Ecto neural progenitor cell (in vitro differentiated cells): ENCODE data around the gene MRPL57.
A peak's percentile ranks its signal among the peaks of the same experiment; 100 is the strongest.
"Not testable (repeated sequence)": the region's sequence is repeated elsewhere in the genome, so short reads cannot be mapped to it uniquely, and the experiment has no call there.

ENCODE experiments used
- DNase-seq: peaks from one replicate; pipeline ENCODE4 v3.0.0-alpha.2; 2018; ENCODE audit warnings: low spot score

Gene MRPL57

DNA sequence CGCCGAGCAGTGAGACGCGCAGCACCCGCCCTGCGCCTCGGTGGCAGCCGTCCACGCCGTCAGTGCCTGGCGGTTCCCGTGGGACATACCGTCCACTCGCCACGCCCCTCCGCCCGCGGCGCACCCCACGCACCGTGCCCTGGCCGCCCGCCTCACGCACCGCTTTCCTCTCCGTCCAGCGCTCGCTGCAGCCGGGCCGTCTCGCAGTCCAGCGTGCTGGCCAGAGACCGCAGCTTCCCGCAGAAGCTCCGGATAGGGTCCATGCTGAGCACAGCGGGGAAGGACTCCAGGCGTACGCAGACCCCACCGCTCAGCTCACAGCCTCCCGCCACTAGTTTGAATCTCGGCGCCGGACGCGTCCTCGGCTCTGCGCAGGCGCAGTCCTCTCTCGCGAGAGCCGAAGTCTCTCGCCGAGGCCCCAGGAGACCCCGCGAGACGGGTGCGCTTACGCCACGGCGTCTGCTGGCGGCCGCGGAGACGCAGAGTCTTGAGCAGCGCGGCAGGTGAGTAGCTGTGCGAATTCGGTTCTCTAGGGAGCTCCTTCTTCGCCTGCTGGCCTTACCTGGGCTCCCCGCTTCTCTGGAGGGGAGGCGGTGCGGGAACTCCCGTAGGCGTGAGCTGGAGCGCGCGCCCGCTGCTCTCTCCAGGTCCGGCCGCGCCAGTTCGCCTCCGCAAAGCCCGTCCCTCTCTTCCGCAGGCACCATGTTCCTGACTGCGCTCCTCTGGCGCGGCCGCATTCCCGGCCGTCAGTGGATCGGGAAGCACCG, at the start of gene MRPL57, which contains the start of gene SKA3:
MRPL57 (plus strand) TSS at position 444 of the 767 bp plus-strand sequence; CDS start at position 703, 259 bp downstream.
SKA3 (minus strand) TSS at position 338 of the 767 bp plus-strand sequence; CDS start at position 263, 75 bp downstream.
- DNase-seq = peak; percentile 97

DNA sequence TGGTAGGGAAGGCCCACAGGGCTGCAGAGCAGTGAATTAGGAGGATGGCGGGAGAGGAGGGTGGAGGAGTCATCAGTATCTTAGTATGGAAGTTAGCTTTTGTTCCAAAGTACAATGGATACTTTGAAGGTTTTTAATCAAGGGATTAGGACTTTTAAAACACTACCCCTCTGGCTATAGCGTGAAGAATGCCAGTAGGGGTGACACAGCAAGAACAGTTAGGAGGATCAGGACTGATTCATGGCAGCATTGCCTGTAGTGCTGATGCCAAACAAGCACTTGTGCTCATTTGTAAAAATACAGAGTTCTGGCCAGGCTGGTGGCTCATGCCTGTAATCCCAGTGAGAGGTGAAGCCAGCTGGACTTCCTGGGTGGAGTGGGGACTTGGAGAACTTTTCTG, 46.3 kb upstream of the MRPL57 start:
- no peak for DNase-seq

DNA sequence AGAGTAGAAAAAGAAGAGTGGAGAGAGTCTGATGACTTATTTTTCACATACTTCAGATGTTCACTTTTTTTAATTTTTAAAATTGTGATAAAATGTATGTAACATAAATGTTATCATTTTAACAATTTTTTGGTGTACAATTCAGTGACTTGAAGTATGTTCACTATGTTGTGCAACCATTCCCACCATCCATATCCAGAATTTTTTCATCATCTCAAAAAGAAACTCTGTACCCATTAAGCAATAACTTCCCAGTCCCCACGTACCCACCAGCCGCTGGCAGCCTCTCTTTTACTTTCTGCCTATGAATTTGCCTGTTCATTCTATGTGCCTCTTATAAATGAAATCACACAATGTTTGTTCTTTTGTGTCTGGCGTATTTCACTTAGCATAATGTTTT, 43.4 kb upstream of the MRPL57 start:
- DNase-seq = no peak

DNA sequence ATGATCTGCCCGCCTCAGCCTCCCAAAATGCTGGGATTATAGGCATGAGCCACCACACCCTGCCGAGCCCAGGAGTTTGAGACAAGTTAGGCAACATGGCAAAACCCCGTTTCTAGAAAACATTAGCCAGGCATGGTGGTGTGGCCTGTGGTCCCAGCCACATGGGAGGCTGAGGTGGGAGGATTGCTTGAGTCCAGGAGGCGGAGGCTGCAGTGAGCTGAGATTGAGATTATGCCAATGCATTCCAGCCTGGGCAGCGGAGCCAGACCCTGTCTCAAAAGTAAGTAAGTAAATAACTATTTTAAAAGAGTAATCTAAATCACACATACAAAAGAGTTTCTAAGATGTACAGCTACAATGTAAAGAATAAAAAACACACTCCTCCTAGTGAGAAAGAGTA, 42.0 kb upstream of the MRPL57 start:
- no peak for DNase-seq

DNA sequence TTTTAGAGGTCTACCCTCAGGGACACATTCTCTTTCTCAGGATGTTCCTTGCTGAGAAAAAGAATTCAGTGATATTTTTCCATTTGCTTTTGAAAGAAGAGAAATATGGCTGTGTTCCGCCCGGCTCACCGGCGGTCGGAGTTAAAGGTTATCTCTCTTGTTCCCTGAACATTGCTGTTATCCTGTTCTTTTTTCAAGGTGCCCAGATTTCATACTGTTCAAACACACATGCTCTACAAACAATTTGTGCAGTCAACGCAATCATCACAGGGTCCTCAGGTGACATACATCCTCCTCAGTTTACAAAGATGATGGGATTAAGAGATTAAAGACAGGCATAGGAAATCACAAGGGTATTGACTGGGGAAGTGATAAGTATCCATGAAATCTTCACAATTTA, 40.6 kb upstream of the MRPL57 start:
- not testable (repeated sequence) for DNase-seq

DNA sequence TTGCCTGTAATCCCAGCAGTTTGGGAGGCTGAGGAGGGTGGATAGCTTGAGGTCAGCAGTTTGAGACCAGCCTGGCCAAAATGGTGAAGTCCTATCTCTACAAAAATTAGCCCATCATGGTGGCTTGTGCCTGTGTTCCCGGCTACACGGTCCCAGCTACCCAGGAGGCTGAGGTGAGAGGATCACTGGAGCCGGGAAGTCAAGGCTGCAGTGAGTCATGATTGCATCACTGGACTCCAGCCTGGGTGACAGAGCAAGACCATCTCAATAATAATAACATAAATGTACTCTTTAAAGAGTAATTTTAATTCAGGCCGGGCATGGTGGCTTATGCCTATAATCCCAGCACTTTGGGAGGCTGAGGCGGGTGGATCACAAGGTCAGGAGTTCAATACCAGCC, 38.8 kb upstream of the MRPL57 start:
- DNase-seq = no peak

DNA sequence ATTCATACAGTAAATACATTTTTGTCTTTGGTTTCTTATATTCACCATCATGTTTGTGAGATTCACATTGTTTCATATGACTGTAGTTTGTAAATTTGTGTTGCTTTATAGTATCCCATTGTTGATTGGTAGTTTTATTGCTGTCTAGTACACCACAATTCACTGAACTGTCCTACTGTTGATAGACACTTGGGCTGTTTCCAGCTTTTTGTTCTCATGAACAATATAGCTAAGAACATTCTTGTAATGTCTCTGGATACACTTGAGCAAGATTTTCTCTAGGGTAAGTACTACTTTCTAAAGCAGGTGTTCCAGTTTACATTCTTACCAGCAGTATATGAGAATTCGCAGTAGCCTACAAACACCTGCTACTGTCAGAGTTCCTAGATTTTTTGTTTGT, 37.9 kb upstream of the MRPL57 start:
- no peak for DNase-seq

DNA sequence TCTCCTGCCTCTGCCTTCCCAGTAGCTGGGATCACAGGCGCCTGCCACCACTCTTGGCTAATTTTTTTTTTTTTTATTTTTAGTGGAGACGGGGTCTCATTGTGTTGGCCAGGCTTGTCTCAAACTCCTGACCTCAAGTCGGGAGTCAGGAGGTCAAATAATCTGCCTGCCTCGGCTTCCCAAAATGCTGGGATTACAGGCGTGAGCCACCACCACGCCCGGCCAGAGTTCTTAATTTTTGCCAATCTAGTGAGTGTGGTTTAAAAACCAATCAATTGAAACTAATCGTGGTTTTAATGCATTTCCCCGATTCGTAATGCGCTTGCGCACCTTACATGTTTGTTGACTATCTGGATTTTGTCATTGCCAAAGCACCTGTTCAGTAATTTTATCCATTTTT, 37.1 kb upstream of the MRPL57 start:
- no peak for DNase-seq

DNA sequence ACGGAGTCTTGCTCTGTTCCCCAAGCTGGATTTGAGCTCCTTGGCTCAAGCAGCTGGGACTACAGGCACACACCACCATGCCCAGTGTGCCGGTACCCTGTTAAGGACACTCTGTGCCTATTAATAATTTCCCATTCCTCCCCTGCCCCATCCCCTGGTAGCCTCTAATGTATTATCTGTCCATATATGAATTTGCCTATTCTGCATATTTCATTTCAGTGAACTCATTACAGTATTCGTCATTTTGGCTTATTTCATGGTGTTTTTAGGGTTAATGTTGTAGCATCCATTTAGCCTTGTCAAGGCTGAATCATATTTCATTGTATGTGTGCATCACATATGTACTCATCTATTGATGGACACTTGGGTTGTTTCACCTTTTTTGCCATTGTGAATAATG, 33.7 kb upstream of the MRPL57 start:
- DNase-seq = no peak

DNA sequence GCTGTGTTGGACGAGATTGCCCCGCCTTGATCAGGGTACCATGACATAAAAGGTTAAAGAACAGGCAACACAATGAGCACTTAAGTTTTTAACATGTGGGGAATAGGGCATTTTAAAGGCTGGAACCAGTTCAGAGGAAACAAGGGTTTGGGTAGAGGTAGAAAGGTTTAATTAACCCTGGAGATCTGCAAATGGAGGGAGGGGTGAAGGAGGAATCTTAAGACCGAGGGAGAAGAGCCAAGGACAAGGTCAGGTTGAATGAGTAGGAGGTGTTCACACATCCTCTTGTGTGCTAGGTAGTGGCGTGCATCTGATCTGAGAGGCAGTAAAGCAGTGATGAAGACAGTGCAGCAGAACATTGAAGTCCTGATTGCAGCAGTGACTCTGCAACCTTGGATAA, 28.6 kb upstream of the MRPL57 start:
- no peak for DNase-seq

DNA sequence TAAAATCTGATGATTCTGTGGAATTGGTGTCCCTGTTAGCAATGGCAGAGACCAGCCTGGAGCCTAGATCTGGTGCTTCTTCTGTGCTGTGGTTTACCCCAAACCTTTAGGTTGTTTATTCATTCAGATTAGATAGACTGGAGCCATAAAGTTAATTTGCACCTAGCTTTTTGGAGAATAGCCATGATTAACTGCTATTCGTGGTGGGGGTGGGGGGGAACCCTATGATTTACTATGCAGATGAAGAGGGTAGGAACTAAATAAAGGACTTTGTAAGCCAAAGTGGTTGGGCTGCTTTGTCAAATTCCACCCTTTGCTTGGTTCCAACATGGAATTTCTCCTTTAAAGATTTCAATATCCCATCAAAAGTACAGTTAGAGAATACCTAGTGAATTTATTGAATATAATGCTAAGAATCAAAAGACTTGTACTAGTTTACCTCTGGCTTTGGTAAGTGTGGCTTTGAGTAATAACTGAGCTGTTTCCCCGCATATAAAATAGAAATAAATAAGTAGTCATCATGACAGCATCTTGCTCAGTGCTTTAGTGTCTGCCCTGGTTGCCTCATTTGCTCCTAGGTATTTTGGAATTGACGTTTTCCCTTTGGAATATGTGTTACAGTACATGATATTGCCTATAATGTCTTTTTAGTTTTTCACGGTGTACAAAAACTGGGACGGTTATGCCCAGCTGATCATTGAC, 27.8 kb upstream of the MRPL57 start:
- DNase-seq = no peak

DNA sequence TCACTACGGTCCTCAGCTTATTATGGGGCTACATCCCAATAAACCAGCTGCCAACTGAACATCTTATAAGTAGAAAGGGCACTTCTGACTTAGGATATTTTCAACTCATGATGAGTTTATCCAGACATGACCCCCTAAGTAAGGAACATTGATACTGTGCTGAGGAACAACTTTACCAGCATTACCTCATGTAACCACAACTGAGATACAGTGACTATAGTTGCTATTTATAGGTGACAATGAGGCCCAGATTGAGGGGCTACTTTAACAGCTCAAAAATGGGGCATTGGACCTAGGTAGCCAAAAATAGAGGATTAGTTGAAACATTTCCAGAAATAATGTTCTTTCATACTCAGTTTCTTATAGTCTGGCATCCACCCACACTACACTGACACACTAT, 26.9 kb upstream of the MRPL57 start:
- DNase-seq = no peak

DNA sequence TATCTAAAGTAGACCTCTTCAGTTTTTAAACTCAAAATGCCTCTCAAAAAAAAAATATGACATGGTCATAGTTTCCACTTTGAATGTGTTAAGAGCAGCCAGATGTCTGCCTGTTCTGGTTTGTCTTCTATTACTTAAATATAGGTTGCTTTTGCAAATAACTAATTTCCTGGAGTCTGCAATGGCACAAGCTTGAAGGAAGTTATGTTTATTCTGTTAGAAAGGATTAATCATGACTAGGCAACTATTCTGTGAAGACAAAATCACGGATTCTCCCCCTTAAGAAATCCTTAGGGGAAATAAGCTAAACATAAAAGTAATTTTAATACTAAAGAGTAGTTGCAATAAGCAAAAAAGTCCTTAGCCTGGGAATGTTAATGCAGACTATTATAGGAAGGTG, 26.4 kb upstream of the MRPL57 start:
- DNase-seq = no peak

DNA sequence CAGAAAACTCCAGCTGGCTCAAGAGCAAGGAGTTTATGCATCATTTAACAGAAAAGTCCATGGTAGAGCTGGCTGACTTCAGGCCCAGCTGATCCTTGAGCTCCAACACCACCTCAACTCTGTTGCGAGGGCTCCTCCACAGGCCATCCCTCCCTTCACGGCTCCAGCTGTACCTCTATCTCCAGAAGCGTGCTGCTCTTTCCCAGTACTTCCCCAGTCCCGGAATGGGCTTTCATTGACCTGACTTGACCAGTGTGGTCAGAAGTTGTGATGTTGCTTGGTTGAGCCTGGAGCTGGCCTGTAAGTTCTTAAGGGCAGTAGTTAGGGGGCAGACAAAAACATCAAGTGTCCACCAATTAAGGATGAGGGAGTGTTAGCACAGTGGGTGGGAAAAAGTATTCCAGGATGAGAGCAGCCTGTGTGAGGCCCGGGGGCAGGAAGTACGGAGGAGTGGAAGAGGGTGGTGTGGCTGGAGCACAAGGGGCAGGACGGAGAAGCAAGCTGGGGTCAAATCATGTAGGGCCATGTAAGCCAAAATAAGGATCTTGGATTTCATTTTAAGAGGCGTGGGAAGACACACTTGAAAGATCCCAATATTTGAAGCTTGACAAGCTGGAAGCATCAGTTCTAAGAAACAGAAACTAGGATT, 24.1 kb upstream of the MRPL57 start:
- DNase-seq = no peak

DNA sequence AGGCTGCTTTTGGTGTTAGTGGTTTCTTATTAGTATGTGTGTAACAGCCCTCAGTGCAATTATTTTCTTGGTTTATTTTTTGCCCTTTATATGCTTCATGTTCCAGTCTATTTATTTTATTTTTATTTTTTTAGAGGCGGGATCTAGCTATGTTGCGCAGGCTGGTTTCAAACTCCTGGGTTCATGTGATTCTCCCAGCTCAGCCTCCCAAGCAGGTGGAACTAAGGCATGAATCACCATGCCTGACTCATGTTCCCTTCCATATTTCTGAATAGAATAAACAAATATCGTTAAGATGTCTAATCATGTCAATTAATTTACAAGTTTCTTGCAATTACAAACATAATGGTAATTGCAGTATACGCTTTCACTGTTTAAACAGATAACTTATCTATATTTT, 11.8 kb upstream of the MRPL57 start:
- DNase-seq = no peak

DNA sequence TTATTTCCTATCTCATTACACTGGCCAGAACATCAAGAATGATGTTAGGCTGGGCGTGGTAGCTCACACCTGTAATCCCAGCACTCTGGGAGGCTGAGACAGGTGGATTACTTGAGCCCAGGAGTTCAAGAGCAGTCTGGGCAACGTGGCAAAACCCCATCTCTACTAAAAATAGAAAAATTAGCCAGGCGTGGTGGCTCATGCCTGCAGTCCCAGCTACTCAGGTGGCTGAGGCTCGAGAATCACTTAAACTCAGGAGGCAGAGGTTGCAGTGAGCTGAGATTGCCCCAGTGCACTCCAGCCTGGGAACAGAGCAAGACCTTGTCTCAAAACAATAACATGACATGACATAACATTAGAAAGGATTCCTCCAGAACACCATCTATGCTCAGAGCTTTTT, 10.9 kb upstream of the MRPL57 start:
- not testable (repeated sequence) for DNase-seq

DNA sequence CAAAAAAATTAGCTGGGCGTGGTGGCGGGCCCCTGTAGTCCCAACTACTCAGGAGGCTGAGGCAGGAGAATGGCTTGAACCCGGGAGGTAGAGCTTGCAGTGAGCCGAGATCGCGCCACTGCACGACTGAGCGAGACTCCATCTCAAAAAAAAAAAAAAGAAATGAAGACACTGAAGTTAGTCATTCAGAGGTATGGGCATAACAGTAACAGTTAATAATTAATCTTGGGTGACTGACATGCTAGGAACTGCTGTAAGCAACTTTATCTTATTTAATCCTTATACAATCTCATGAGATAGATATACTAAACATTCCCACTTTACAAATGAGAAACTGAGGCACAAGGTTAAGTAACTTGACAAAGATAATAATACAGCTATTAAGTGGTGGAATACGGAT, 5.0 kb upstream of the MRPL57 start:
- no peak for DNase-seq

DNA sequence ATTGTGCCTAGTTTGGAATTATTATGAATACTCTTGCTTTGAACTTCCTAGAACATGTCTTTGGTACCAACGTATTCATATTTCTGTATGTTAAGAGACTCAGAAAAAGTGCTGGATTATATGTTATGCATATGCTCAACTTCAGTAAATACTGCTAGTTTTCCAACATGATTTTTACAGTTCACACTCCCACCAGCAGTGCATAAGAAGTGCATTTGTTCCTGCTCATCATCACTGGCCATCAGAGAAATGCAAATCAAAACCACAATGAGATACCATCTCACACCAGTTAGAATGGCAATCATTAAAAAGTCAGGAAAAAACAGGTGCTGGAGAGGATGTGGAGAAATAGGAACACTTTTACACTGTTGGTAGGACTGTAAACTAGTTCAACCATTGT, 2.7 kb upstream of the MRPL57 start:
- DNase-seq = not testable (repeated sequence)

DNA sequence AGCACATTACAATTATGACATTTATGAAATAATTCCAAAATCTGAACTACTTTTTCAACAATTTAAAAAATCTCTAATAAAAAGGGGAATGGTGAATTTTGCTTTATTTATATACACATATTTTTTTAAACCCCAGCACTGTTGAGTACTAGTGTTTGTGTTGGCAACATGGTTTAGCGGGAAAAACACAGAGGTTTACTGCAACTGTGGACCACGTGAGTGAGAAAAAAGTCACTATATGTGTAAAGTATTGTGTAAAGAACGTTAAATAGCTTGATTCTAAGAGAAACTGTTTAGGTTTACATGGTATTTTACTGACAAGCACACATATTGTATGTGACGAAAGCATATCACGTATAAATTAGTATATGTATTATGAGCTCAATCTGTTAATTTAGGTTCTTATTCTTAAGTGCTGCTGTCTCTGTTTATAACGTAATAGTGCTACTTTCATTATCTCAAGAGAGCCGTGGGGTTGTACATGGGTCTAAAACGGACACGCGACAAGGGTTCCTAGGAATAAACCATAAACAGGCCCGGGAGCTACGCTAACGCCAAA, 723 bp upstream of the MRPL57 start:
- DNase-seq = no peak

DNA sequence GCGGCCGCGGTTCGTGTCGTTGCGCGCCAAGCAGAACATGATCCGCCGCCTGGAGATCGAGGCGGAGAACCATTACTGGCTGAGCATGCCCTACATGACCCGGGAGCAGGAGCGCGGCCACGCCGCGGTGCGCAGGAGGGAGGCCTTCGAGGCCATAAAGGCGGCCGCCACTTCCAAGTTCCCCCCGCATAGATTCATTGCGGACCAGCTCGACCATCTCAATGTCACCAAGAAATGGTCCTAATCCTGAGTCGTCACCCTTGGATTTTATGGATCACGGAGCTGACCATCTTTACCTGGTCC, 475 bp downstream of the MRPL57 start:
- no peak for DNase-seq

DNA sequence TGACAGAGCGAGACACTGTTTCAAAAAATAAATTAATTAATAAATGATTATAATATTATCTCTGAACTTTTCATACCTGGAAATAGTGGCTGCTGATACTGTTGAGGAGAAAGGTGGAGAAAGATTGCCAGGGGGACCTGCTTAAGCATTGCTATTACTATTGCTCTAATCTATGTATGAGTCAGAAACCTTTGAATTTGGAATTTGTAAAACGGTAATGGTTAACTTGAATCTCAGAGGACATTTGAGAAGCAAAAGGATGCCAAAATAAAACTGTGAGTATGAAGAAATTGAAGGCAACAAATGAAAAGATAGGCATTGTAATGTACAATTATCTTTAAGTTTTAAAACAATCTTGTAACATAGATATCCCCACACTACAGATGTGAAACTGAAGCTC, 5.2 kb downstream of the MRPL57 start:
- no peak for DNase-seq

DNA sequence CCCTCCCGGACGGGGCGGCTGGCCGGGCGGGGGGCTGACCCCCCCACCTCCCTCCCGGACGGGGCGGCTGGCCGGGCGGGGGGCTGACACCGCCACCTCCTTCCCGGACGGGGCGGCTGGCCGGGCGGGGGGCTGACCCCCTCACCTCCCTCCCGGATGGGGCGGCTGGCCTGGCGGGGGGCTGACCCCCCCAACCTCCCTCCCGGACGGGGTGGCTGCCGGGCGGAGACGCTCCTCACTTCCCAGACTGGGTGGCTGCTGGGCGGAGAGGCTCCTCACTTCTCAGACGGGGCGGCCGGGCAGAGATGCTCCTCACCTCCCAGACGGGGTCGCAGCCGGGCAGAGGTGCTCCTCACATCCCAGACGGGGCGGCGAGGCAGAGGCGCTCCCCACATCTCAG, 10.0 kb downstream of the MRPL57 start:
- DNase-seq = not testable (repeated sequence)

DNA sequence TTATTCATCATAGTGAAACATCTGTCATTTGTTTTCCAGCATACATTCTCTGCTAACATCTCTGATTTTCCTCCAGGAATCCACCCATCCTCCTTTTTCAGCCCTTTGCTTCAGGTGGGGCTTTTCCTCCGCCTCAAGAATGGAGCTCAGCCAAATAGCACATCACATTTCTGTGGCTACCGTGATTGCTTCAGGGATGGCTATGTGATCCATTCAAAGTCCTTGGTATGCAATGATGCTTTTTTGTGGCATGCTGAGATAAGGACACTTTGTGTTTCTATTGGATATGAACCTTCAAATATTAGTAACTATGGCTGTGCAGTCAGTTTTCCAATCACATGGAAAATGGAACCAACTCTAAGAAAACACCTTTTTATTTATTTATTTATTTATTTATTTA, 18.3 kb downstream of the MRPL57 start:
- DNase-seq = not testable (repeated sequence)
